K562 (cell line): ENCODE measurements around the gene ARHGAP23.

Experiments
- CEBPB ChIP-seq: fragments of 450-650 bp; IDR thresholded peaks from 2 replicates; pipeline ENCODE4 v1.6.1; 2016; ENCODE audit warnings: missing genetic modification characterization, missing compliant biosample characterization
- CHD2 ChIP-seq: IDR thresholded peaks from 2 replicates; pipeline ENCODE4 v1.6.1; 2011; ENCODE audit warnings: low read depth, low read length
- MAFK ChIP-seq: IDR thresholded peaks from 2 replicates; pipeline ENCODE4 v1.6.1; 2011; ENCODE audit warnings: low read length, improper control_type of control experiment
- MXI1 ChIP-seq: IDR thresholded peaks from 2 replicates; pipeline ENCODE4 v1.6.1; 2011; ENCODE audit warnings: low read depth, mild to moderate bottlenecking, improper control_type of control experiment, low read length
- RAD21 ChIP-seq, 2 experiments: fragments of 250-450 bp in 1 of 2; fragments of 450-650 bp in 1 of 2; sonication (Bioruptor Pico) in 1 of 2; formaldehyde crosslinking in 1 of 2; IDR thresholded peaks in 1 of 2; conservative IDR thresholded peaks in 1 of 2; 2 replicates each; pipeline versions ENCODE4 v1.4.0 to v1.8.0; 2020 to 2022; ENCODE audit warnings: mild to moderate bottlenecking in 2 of 2, moderate library complexity in 1 of 2
- SIN3B ChIP-seq: fragments of 450-650 bp; IDR thresholded peaks from 2 replicates; pipeline ENCODE4 v1.6.1; 2017; ENCODE audit warnings: low read depth, mild to moderate bottlenecking, moderate library complexity
- SMC3 ChIP-seq: conservative IDR thresholded peaks from 2 replicates; pipeline ENCODE4 v1.6.1; 2011; ENCODE audit warnings: low read depth, low read length, improper control_type of control experiment; ENCODE audit not compliant: insufficient read depth
- TCF3 ChIP-seq: sonication (generic); formaldehyde crosslinking; IDR thresholded peaks from 2 replicates; pipeline ENCODE4 v1.4.0; 2020; ENCODE audit warnings: mild to moderate bottlenecking, missing genetic modification reagents
- ZEB2 ChIP-seq: fragments of 450-650 bp; IDR thresholded peaks from 2 replicates; pipeline ENCODE4 v1.6.1; 2016
- ZNF785 ChIP-seq: fragments of 250-450 bp; sonication (Bioruptor Pico); IDR thresholded peaks from 2 replicates; pipeline ENCODE4 v1.4.0; 2020; ENCODE audit warnings: mild to moderate bottlenecking
- TF ChIP-seq, protein P1 (sequence below), 3 experiments: IDR thresholded peaks in 2 of 3; conservative IDR thresholded peaks in 1 of 3; 2 replicates each; pipeline ENCODE4 v1.5.1; 2011 to 2012; ENCODE audit warnings: low read length in 3 of 3, mild to moderate bottlenecking in 3 of 3, control low read depth in 2 of 3, improper control_type of control experiment in 1 of 3, inconsistent platforms in 1 of 3, low read depth in 1 of 3, mixed read lengths in 1 of 3, moderate library complexity in 1 of 3; ENCODE audit not compliant: insufficient read depth in 2 of 3
- TF ChIP-seq, protein P2 (sequence below): fragments of 450-650 bp; IDR thresholded peaks from 2 replicates; pipeline ENCODE4 v1.7.1; 2018; ENCODE audit warnings: mild to moderate bottlenecking, low read depth; ENCODE audit not compliant: partially characterized antibody

DNA sequence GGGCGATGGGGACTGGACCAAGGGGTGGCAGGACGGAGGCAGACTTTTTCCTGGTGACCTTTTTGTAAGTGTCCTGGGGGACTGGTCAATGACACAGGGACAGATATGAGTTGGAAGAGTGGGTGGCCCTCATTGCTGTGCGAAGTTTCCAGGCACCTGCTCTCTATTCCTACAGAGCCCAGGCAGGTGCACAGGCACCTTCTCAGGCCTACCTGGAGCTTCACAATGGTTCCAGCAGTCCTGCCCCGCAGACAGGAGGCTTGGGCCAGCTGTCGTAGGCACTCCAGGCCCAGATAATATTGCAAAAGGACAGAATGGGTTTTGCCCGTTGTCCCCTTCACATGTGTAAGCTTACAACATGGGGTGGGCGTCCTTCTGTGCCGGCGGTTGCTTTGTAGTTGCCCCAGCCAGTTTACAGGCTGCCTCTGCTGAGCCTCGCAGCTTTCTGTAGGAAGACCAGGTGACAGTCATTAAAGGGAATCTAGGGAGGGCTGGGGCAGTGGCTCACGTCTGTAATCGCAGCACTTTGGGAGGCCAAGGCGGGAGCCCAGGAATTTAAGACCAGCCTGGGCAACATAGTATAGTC lies 84.3 kb downstream of the ARHGAP23 start:
- no peak for TF ChIP-seq CHD2
- no peak for TF ChIP-seq TCF3 (CRISPR knock-in tag)
- TF ChIP-seq RAD21 (CRISPR knock-in tag; conservative IDR thresholded peaks at IDR 0.05 in 1 of 2, IDR thresholded peaks at IDR 0.05 in 1 of 2), result no peak
- TF ChIP-seq, protein P1, sequence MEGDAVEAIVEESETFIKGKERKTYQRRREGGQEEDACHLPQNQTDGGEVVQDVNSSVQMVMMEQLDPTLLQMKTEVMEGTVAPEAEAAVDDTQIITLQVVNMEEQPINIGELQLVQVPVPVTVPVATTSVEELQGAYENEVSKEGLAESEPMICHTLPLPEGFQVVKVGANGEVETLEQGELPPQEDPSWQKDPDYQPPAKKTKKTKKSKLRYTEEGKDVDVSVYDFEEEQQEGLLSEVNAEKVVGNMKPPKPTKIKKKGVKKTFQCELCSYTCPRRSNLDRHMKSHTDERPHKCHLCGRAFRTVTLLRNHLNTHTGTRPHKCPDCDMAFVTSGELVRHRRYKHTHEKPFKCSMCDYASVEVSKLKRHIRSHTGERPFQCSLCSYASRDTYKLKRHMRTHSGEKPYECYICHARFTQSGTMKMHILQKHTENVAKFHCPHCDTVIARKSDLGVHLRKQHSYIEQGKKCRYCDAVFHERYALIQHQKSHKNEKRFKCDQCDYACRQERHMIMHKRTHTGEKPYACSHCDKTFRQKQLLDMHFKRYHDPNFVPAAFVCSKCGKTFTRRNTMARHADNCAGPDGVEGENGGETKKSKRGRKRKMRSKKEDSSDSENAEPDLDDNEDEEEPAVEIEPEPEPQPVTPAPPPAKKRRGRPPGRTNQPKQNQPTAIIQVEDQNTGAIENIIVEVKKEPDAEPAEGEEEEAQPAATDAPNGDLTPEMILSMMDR (IDR thresholded peaks at IDR 0.05 in 2 of 3, conservative IDR thresholded peaks at IDR 0.05 in 1 of 3; ENCODE audit: insufficient read depth in 2 of 3, low read depth in 1 of 3, low read length in 3 of 3), result no peak
- no peak for TF ChIP-seq MAFK
- TF ChIP-seq ZNF785 (CRISPR knock-in tag), result no peak
- TF ChIP-seq, protein P2, sequence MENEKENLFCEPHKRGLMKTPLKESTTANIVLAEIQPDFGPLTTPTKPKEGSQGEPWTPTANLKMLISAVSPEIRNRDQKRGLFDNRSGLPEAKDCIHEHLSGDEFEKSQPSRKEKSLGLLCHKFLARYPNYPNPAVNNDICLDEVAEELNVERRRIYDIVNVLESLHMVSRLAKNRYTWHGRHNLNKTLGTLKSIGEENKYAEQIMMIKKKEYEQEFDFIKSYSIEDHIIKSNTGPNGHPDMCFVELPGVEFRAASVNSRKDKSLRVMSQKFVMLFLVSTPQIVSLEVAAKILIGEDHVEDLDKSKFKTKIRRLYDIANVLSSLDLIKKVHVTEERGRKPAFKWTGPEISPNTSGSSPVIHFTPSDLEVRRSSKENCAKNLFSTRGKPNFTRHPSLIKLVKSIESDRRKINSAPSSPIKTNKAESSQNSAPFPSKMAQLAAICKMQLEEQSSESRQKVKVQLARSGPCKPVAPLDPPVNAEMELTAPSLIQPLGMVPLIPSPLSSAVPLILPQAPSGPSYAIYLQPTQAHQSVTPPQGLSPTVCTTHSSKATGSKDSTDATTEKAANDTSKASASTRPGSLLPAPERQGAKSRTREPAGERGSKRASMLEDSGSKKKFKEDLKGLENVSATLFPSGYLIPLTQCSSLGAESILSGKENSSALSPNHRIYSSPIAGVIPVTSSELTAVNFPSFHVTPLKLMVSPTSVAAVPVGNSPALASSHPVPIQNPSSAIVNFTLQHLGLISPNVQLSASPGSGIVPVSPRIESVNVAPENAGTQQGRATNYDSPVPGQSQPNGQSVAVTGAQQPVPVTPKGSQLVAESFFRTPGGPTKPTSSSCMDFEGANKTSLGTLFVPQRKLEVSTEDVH, result no peak
- no peak for TF ChIP-seq SIN3B
- TF ChIP-seq SMC3, result no peak
- no peak for TF ChIP-seq CEBPB
- no peak for TF ChIP-seq ZEB2
- TF ChIP-seq MXI1, result no peak
